ENCODE data around the gene FSIP1. TPM values are rescaled to one million over a fixed set of nuclear protein-coding genes. Genes with fewer than 3 reads are reported as not detected.
A peak's percentile ranks its signal among the peaks of the same experiment; 100 is the strongest.

Gene FSIP1
- total RNA-seq, 2 donors from 2014 or later, result 0.67 to 1.7 TPM

GRCh38 chr15:39629371-39629770 is 153.3 kb downstream of the FSIP1 start:
- ATAC-seq (peak; percentile 66), DNase-seq (peak; percentile 29 to 72 (median 36))
- H3K27ac Mint-ChIP-seq, result peak overlapping the region; percentile 97
- H3K27me3 Mint-ChIP-seq, result no peaks in the 10 kb centered on the region
- no peaks in the 10 kb centered on the region for H3K9me3 ChIP-seq (ENCODE audit: control insufficient read depth, low read length, poor library complexity, severe bottlenecking)
- H3K4me3 Mint-ChIP-seq, result peak overlapping the region; percentile 76
- peaks cover 4% of the 10 kb centered on the region for H3K36me3 Mint-ChIP-seq (ENCODE audit: low read depth)
- H3K4me1 Mint-ChIP-seq, result peaks cover 54% of the 10 kb centered on the region

- Mint-ChIP-seq H3K4me1 (peaks cover 57% of the 10 kb centered on the region), H3K36me3 (ENCODE audit: low read depth) (peaks cover 3% of the 10 kb centered on the region), H3K27me3 (no peaks in the 10 kb centered on the region), H3K4me3 (peak overlapping the region; percentile 76), H3K27ac (peak overlapping the region; percentile 97)
- no peaks in the 10 kb centered on the region for H3K9me3 ChIP-seq (ENCODE audit: control insufficient read depth, low read length, poor library complexity, severe bottlenecking)
- no peak for DNase-seq
- ATAC-seq, result no peak
Observed at GRCh38 chr15:39628546-39629257, 153.9 kb downstream of the FSIP1 start.

- H3K9me3 ChIP-seq (ENCODE audit: control insufficient read depth, low read length, poor library complexity, severe bottlenecking), result no peaks in the 10 kb centered on the region
- Mint-ChIP-seq H3K4me3 (peak overlapping the region; percentile 37), H3K27ac (peak overlapping the region; percentile 97), H3K27me3 (no peaks in the 10 kb centered on the region), H3K4me1 (peaks cover 62% of the 10 kb centered on the region), H3K36me3 (ENCODE audit: low read depth) (peaks cover 3% of the 10 kb centered on the region)
- ATAC-seq, result no peak
- no peak for DNase-seq
Observed at GRCh38 chr15:39628144-39628508, 154.5 kb downstream of the FSIP1 start.

GRCh38 chr15:39627451-39628143 is 155.0 kb downstream of the FSIP1 start:
- no peaks in the 10 kb centered on the region for H3K9me3 ChIP-seq (ENCODE audit: control insufficient read depth, low read length, poor library complexity, severe bottlenecking)
- peaks cover 67% of the 10 kb centered on the region for H3K4me1 Mint-ChIP-seq
- H3K27me3 Mint-ChIP-seq, result no peaks in the 10 kb centered on the region
- H3K4me3 Mint-ChIP-seq, result peak overlapping the region; percentile 37
- H3K27ac Mint-ChIP-seq, result peak overlapping the region; percentile 97
- ATAC-seq (no peak), DNase-seq (no peak)
- peaks cover 3% of the 10 kb centered on the region for H3K36me3 Mint-ChIP-seq (ENCODE audit: low read depth)

- peaks cover 68% of the 10 kb centered on the region for H3K4me1 Mint-ChIP-seq
- H3K27ac Mint-ChIP-seq, result peak overlapping the region; percentile 97
- ATAC-seq (no peak), DNase-seq (no peak)
- peak overlapping the region; percentile 82 for H3K4me3 Mint-ChIP-seq
- no peaks in the 10 kb centered on the region for H3K27me3 Mint-ChIP-seq
- H3K36me3 Mint-ChIP-seq (ENCODE audit: low read depth), result peaks cover 3% of the 10 kb centered on the region
- no peaks in the 10 kb centered on the region for H3K9me3 ChIP-seq (ENCODE audit: control insufficient read depth, low read length, poor library complexity, severe bottlenecking)
Observed at GRCh38 chr15:39625856-39626255, 156.8 kb downstream of the FSIP1 start.

- Mint-ChIP-seq H3K4me1 (peaks cover 65% of the 10 kb centered on the region), H3K27me3 (no peaks in the 10 kb centered on the region), H3K36me3 (ENCODE audit: low read depth) (peaks cover 3% of the 10 kb centered on the region), H3K27ac (peak overlapping the region; percentile 97), H3K4me3 (peak overlapping the region; percentile 82)
- ATAC-seq (no peak), DNase-seq (no peak)
- H3K9me3 ChIP-seq (ENCODE audit: control insufficient read depth, low read length, poor library complexity, severe bottlenecking), result no peaks in the 10 kb centered on the region
Observed at GRCh38 chr15:39625451-39625850, 157.2 kb downstream of the FSIP1 start.

GRCh38 chr15:39624806-39625205 is 157.8 kb downstream of the FSIP1 start:
- Mint-ChIP-seq H3K27me3 (no peaks in the 10 kb centered on the region), H3K4me1 (peaks cover 60% of the 10 kb centered on the region), H3K27ac (peak overlapping the region; percentile 97), H3K4me3 (peak overlapping the region; percentile 82), H3K36me3 (ENCODE audit: low read depth) (peaks cover 3% of the 10 kb centered on the region)
- H3K9me3 ChIP-seq (ENCODE audit: control insufficient read depth, low read length, poor library complexity, severe bottlenecking), result no peaks in the 10 kb centered on the region
- ATAC-seq, result peak; percentile 76
- peak; percentile 44 to 73 (median 66) for DNase-seq

GRCh38 chr15:39623529-39623931 is 159.1 kb downstream of the FSIP1 start:
- Mint-ChIP-seq H3K27me3 (no peaks in the 10 kb centered on the region), H3K36me3 (ENCODE audit: low read depth) (peaks cover 3% of the 10 kb centered on the region), H3K4me3 (no peak overlapping the region), H3K4me1 (peaks cover 48% of the 10 kb centered on the region), H3K27ac (peak overlapping the region; percentile 97)
- peak in 2 of 3 donors; percentile 30 to 41 for DNase-seq
- no peaks in the 10 kb centered on the region for H3K9me3 ChIP-seq (ENCODE audit: control insufficient read depth, low read length, poor library complexity, severe bottlenecking)
- ATAC-seq, result peak; percentile 65

- ATAC-seq, result no peak
- no peaks in the 10 kb centered on the region for H3K9me3 ChIP-seq (ENCODE audit: control insufficient read depth, low read length, poor library complexity, severe bottlenecking)
- Mint-ChIP-seq H3K27me3 (no peaks in the 10 kb centered on the region), H3K4me1 (peaks cover 45% of the 10 kb centered on the region), H3K36me3 (ENCODE audit: low read depth) (peaks cover 3% of the 10 kb centered on the region), H3K4me3 (peak overlapping the region; percentile 15), H3K27ac (peak overlapping the region; percentile 97)
- DNase-seq, result no peak
Observed at GRCh38 chr15:39622660-39623516, 159.8 kb downstream of the FSIP1 start.

GRCh38 chr15:39621976-39622375 is 160.7 kb downstream of the FSIP1 start:
- no peak for DNase-seq
- no peak for ATAC-seq
- Mint-ChIP-seq H3K27ac (peak overlapping the region; percentile 97), H3K4me1 (peaks cover 37% of the 10 kb centered on the region), H3K4me3 (peak overlapping the region; percentile 4), H3K36me3 (ENCODE audit: low read depth) (peaks cover 3% of the 10 kb centered on the region), H3K27me3 (no peaks in the 10 kb centered on the region)
- H3K9me3 ChIP-seq (ENCODE audit: control insufficient read depth, low read length, poor library complexity, severe bottlenecking), result no peaks in the 10 kb centered on the region

- no peak for DNase-seq
- Mint-ChIP-seq H3K27me3 (no peaks in the 10 kb centered on the region), H3K4me3 (no peak overlapping the region), H3K36me3 (ENCODE audit: low read depth) (peaks cover 3% of the 10 kb centered on the region), H3K27ac (peak overlapping the region; percentile 97), H3K4me1 (peaks cover 32% of the 10 kb centered on the region)
- no peaks in the 10 kb centered on the region for H3K9me3 ChIP-seq (ENCODE audit: control insufficient read depth, low read length, poor library complexity, severe bottlenecking)
- ATAC-seq, result no peak
Observed at GRCh38 chr15:39621210-39621609, 161.4 kb downstream of the FSIP1 start.

GRCh38 chr15:39618063-39618823 is 164.4 kb downstream of the FSIP1 start:
- no peaks in the 10 kb centered on the region for H3K36me3 Mint-ChIP-seq (ENCODE audit: low read depth)
- H3K27ac Mint-ChIP-seq, result no peak overlapping the region
- DNase-seq (no peak), ATAC-seq (no peak)
- no peak overlapping the region for H3K4me3 Mint-ChIP-seq
- no peaks in the 10 kb centered on the region for H3K9me3 ChIP-seq (ENCODE audit: control insufficient read depth, low read length, poor library complexity, severe bottlenecking)
- H3K27me3 Mint-ChIP-seq, result no peaks in the 10 kb centered on the region
- H3K4me1 Mint-ChIP-seq, result peaks cover 11% of the 10 kb centered on the region
